Effector memory CD8-positive, alpha-beta T cell (primary cell): Measurements from ENCODE around the gene EXD2.
A peak's percentile ranks its signal among the peaks of the same experiment; 100 is the strongest.
"Not testable (repeated sequence)": the region's sequence is repeated elsewhere in the genome, so short reads cannot be mapped to it uniquely, and the experiment has no call there.

Source experiments
- ATAC-seq: fragments of 150-1000 bp; cut with Tn5 transposase; replicated peaks from 2 replicates; pipeline ENCODE4 v1.10.0; 2021; ENCODE audit warnings: mild to moderate bottlenecking, moderate library complexity
- DNase-seq, 3 experiments: peaks; one replicate each; pipeline ENCODE4 v3.0.0; 2021
- H3K27ac Mint-ChIP-seq, 2 donors: one replicate each; pipeline ENCODE4 v1.8.0; 2022; ENCODE audit warnings: mild to moderate bottlenecking in 2 of 2, mixed read lengths in 2 of 2, moderate library complexity in 2 of 2
- H3K27me3 Mint-ChIP-seq, 2 donors: one replicate each; pipeline ENCODE4 v1.8.0; 2022; ENCODE audit warnings: mixed read lengths in 2 of 2
- H3K36me3 Mint-ChIP-seq: one replicate; pipeline ENCODE4 v1.8.0; 2022; ENCODE audit warnings: mild to moderate bottlenecking, moderate library complexity, mixed read lengths; ENCODE audit not compliant: insufficient read depth
- H3K4me1 Mint-ChIP-seq, 2 donors: one replicate each; pipeline ENCODE4 v1.8.0; 2022; ENCODE audit warnings: low read depth in 2 of 2, mixed read lengths in 2 of 2
- H3K4me3 Mint-ChIP-seq, 2 donors: one replicate each; pipeline ENCODE4 v1.8.0; 2022; ENCODE audit warnings: mild to moderate bottlenecking in 2 of 2, mixed read lengths in 2 of 2, moderate library complexity in 2 of 2
- H3K9me3 Mint-ChIP-seq, 2 donors: one replicate each; pipeline ENCODE4 v1.8.0; 2022; ENCODE audit warnings: mixed read lengths in 2 of 2

Gene EXD2

DNA sequence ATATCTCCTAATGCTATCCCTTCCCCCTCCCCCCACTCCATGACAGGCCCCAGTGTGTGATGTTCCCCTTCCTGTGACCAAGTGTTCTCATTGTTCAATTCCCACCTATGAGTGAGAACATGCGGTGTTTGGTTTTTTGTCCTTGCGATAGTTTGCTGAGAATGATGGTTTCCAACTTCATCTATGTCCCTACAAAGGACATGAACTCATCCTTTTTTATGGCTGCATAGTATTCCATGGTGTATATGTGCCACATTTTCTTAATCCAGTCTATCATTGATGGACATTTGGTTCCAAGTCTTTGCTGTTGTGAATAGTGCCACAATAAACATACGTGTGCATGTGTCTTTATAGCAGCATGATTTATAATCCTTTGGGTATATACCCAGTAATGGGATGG, 26.4 kb downstream of the EXD2 start:
- not testable (repeated sequence) for H3K9me3 Mint-ChIP-seq, H3K4me3 Mint-ChIP-seq, ATAC-seq, H3K27ac Mint-ChIP-seq, H3K27me3 Mint-ChIP-seq, H3K36me3 Mint-ChIP-seq, H3K4me1 Mint-ChIP-seq, DNase-seq

DNA sequence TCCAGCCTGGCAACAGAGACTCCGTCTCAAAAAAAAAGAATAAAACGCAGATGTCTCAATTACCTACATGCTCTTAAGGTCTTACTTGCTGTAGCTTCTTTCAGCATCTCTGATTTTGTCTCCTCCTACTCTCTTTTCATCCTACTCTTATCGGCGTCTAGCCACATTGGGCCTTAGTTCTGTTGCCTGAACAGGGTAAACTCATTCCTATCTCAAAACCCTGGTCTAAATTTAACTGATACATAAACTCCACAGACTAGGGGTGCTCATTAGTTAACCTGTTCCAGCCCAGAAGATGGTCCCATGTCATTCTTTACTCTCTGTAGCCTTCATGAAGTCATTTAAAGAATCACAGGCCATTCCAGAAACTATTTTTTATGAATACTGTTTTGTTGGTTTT, 33.6 kb downstream of the EXD2 start:
- no peaks in the 10 kb centered on the region for H3K36me3 Mint-ChIP-seq
- H3K9me3 Mint-ChIP-seq: no peaks in the 10 kb centered on the region
- no peak overlapping the region for H3K27ac Mint-ChIP-seq
- H3K4me1 Mint-ChIP-seq: no peaks in the 10 kb centered on the region
- H3K4me3 Mint-ChIP-seq: no peak overlapping the region
- no peaks in the 10 kb centered on the region for H3K27me3 Mint-ChIP-seq
- ATAC-seq (no peak), DNase-seq (no peak)

- ATAC-seq (no peak), DNase-seq (no peak)
- Mint-ChIP-seq H3K4me3 (no peak overlapping the region), H3K27me3 (no peaks in the 10 kb centered on the region), H3K36me3 (peaks cover 5% of the 10 kb centered on the region), H3K9me3 (no peaks in the 10 kb centered on the region), H3K27ac (peak overlapping the region in 1 of 2 donors; percentile 26), H3K4me1 (no peaks in the 10 kb centered on the region)
Observed at GRCh38 chr14:69226178-69226577, 34.9 kb downstream of the EXD2 start.

DNA sequence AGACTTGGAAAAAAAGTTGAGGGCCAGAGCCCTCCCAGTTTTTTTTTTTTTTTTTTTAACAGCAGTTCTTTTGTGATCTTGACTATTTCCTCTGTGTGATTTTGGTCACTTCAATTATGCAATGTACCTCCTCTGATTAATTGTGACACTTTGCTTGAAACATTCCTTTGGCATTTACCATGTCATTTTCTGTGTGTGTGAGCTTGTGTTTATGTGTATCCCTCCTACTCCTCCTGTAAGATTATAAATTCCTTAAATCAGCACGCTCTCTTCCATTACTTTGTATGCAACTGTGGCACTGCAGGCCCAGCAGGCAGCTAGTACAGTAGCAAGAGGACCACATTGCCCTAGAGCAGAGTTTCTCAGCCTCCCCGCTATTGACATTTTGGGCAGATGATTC, 35.4 kb downstream of the EXD2 start:
- Mint-ChIP-seq H3K36me3 (peaks cover 5% of the 10 kb centered on the region), H3K4me1 (no peaks in the 10 kb centered on the region), H3K27me3 (no peaks in the 10 kb centered on the region), H3K4me3 (no peak overlapping the region), H3K27ac (no peak overlapping the region), H3K9me3 (no peaks in the 10 kb centered on the region)
- ATAC-seq: no peak
- no peak for DNase-seq

- Mint-ChIP-seq H3K27me3 (no peaks in the 10 kb centered on the region), H3K4me1 (no peaks in the 10 kb centered on the region), H3K36me3 (peaks cover 10% of the 10 kb centered on the region), H3K4me3 (no peak overlapping the region), H3K27ac (no peak overlapping the region), H3K9me3 (no peaks in the 10 kb centered on the region)
- DNase-seq (no peak), ATAC-seq (no peak)
Observed at GRCh38 chr14:69231486-69231885, 40.2 kb downstream of the EXD2 start.

DNA sequence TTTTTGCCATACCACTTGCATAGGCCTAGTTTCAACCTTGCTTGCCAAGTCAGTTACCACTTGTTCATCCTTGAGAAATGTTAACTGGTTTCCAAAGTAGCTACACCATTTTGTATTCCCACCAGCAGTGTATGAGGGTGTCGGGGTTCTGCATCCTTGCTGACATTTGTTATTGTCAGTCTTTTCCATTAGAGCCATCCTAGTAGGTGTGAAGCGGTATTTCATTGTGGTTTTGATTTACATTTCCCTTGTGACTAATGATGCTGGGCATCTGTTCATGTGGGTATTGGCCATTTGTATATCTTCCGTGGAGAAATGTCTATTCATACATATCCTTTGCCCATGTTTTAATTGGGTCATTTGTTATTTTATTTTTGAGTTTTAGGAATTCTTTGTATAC, 41.1 kb downstream of the EXD2 start:
- H3K4me1 Mint-ChIP-seq: no peaks in the 10 kb centered on the region
- H3K36me3 Mint-ChIP-seq: peaks cover 10% of the 10 kb centered on the region
- no peaks in the 10 kb centered on the region for H3K9me3 Mint-ChIP-seq
- H3K27me3 Mint-ChIP-seq: no peaks in the 10 kb centered on the region
- no peak overlapping the region for H3K27ac Mint-ChIP-seq
- ATAC-seq (no peak), DNase-seq (no peak)
- no peak overlapping the region for H3K4me3 Mint-ChIP-seq

GRCh38 chr14:69234106-69234505, 42.8 kb downstream of the EXD2 start:
- ATAC-seq (no peak), DNase-seq (no peak)
- Mint-ChIP-seq H3K4me1 (no peaks in the 10 kb centered on the region), H3K9me3 (no peaks in the 10 kb centered on the region), H3K4me3 (no peak overlapping the region), H3K27ac (no peak overlapping the region), H3K27me3 (no peaks in the 10 kb centered on the region), H3K36me3 (peaks cover 15% of the 10 kb centered on the region)

DNA sequence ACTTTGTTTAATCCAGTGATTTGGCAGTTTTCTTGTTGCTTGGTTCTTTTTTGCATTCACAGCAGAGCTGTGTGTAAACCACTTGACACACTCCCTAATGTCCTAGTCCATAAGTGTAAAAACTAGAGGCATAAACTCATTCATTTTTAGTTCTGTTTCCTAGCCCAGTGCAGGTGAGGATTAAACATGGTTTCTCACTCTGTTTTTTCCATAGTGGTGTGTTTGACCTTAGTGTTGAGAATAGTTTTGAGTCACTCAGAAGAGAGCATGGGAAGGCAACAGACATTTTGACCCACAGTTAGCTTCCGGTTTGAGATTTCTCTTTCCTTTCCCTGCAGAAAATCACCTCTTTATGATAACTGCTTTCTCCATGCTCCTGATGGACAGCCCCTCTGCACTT, 44.4 kb downstream of the EXD2 start:
- no peaks in the 10 kb centered on the region for H3K27me3 Mint-ChIP-seq
- no peak overlapping the region for H3K4me3 Mint-ChIP-seq
- ATAC-seq (no peak), DNase-seq (no peak)
- H3K36me3 Mint-ChIP-seq: peaks cover 15% of the 10 kb centered on the region
- no peak overlapping the region for H3K27ac Mint-ChIP-seq
- H3K9me3 Mint-ChIP-seq: no peaks in the 10 kb centered on the region
- no peaks in the 10 kb centered on the region for H3K4me1 Mint-ChIP-seq

GRCh38 chr14:69237142-69237541, 45.8 kb downstream of the EXD2 start:
- peak overlapping the region in 1 of 2 donors; percentile 28 for H3K27ac Mint-ChIP-seq
- no peak overlapping the region for H3K4me3 Mint-ChIP-seq
- DNase-seq: no peak
- H3K9me3 Mint-ChIP-seq: no peaks in the 10 kb centered on the region
- no peaks in the 10 kb centered on the region for H3K4me1 Mint-ChIP-seq
- ATAC-seq: no peak
- H3K27me3 Mint-ChIP-seq: no peaks in the 10 kb centered on the region
- H3K36me3 Mint-ChIP-seq: peaks cover 10% of the 10 kb centered on the region

DNA sequence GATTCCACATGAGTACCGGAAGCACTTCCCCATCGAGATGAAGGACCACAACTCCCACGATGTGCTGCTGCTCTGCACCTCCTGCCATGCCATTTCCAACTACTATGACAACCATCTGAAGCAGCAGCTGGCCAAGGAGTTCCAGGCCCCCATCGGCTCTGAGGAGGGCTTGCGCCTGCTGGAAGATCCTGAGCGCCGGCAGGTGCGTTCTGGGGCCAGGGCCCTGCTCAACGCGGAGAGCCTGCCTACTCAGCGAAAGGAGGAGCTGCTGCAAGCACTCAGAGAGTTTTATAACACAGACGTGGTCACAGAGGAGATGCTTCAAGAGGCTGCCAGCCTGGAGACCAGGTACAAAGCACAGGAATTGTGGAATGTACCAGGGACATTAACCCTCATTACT, 46.3 kb downstream of the EXD2 start:
- Mint-ChIP-seq H3K27me3 (no peaks in the 10 kb centered on the region), H3K36me3 (peaks cover 10% of the 10 kb centered on the region), H3K27ac (no peak overlapping the region), H3K4me3 (no peak overlapping the region), H3K4me1 (peaks cover 0 to 2% of the 10 kb centered on the region in 2 donors), H3K9me3 (no peaks in the 10 kb centered on the region)
- DNase-seq (no peak), ATAC-seq (no peak)

- H3K9me3 Mint-ChIP-seq: no peaks in the 10 kb centered on the region
- H3K4me3 Mint-ChIP-seq: no peak overlapping the region
- H3K4me1 Mint-ChIP-seq: peaks cover 0 to 2% of the 10 kb centered on the region in 2 donors
- H3K27ac Mint-ChIP-seq: no peak overlapping the region
- H3K27me3 Mint-ChIP-seq: no peaks in the 10 kb centered on the region
- DNase-seq: no peak
- peaks cover 10% of the 10 kb centered on the region for H3K36me3 Mint-ChIP-seq
- ATAC-seq: no peak
Observed at GRCh38 chr14:69238883-69239282, 47.6 kb downstream of the EXD2 start.

GRCh38 chr14:69240527-69241173, 49.4 kb downstream of the EXD2 start:
- DNase-seq (no peak), ATAC-seq (no peak)
- peaks cover 0 to 2% of the 10 kb centered on the region in 2 donors for H3K4me1 Mint-ChIP-seq
- no peak overlapping the region for H3K27ac Mint-ChIP-seq
- H3K27me3 Mint-ChIP-seq: no peaks in the 10 kb centered on the region
- peaks cover 5% of the 10 kb centered on the region for H3K36me3 Mint-ChIP-seq
- no peaks in the 10 kb centered on the region for H3K9me3 Mint-ChIP-seq
- no peak overlapping the region for H3K4me3 Mint-ChIP-seq

GRCh38 chr14:69241577-69241976, 50.3 kb downstream of the EXD2 start:
- Mint-ChIP-seq H3K4me3 (no peak overlapping the region), H3K27me3 (no peaks in the 10 kb centered on the region), H3K27ac (peak overlapping the region in 1 of 2 donors; percentile 24), H3K4me1 (peaks cover 0 to 2% of the 10 kb centered on the region in 2 donors), H3K9me3 (no peaks in the 10 kb centered on the region), H3K36me3 (peaks cover 5% of the 10 kb centered on the region)
- DNase-seq (no peak), ATAC-seq (no peak)

GRCh38 chr14:69242311-69243224, 51.3 kb downstream of the EXD2 start:
- H3K4me3 Mint-ChIP-seq: no peak overlapping the region
- no peaks in the 10 kb centered on the region for H3K9me3 Mint-ChIP-seq
- peak overlapping the region in 1 of 2 donors; percentile 25 for H3K27ac Mint-ChIP-seq
- peaks cover 0 to 2% of the 10 kb centered on the region in 2 donors for H3K4me1 Mint-ChIP-seq
- peak; percentile 42 to 48 (median 43) for DNase-seq
- ATAC-seq: peak; percentile 56
- H3K36me3 Mint-ChIP-seq: peaks cover 5% of the 10 kb centered on the region
- H3K27me3 Mint-ChIP-seq: no peaks in the 10 kb centered on the region
